Gastrocnemius medialis (tissue), 4 donors: ENCODE measurements around the gene ELL2.

ENCODE experiments used
- POLR2A ChIP-seq, 2 donors: fragments of 450-650 bp; IDR thresholded peaks; one replicate each; pipeline ENCODE4 v1.6.1; 2017; ENCODE audit warnings: antibody characterized with exemption in 2 of 2, mild to moderate bottlenecking in 2 of 2, moderate library complexity in 2 of 2
- TF ChIP-seq, protein P1 (sequence below), 5 experiments: fragments of 450-650 bp in 3 of 5; fragments of 200-600 bp in 2 of 5; sonication (generic) in 2 of 5; IDR thresholded peaks in 4 of 5; conservative IDR thresholded peaks in 1 of 5; 1 replicate in 4 of 5; 2 replicates in 1 of 5; pipeline ENCODE4 v1.5.1; 2016 to 2019; ENCODE audit warnings: antibody characterized with exemption in 5 of 5, mild to moderate bottlenecking in 3 of 5, moderate library complexity in 3 of 5

DNA sequence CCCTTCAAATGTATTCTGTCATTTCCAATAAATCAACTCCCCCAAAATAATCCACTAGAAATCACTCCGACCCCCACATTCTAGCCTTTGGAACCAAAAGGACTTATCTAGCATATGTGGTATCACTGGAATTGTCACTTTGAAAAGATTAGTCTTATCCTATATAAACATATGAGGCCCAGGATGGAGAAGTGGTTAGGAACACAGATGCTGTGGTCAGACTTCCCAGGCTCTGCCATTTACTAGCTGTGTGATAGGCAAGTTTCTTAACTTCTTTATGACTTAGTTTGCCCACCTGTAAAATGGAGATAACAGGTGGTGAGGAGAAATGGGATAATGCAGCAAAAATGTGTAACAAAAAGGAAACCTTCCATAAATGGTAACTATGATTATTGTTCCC, 77.1 kb downstream of the ELL2 start:
- TF ChIP-seq, protein P1, sequence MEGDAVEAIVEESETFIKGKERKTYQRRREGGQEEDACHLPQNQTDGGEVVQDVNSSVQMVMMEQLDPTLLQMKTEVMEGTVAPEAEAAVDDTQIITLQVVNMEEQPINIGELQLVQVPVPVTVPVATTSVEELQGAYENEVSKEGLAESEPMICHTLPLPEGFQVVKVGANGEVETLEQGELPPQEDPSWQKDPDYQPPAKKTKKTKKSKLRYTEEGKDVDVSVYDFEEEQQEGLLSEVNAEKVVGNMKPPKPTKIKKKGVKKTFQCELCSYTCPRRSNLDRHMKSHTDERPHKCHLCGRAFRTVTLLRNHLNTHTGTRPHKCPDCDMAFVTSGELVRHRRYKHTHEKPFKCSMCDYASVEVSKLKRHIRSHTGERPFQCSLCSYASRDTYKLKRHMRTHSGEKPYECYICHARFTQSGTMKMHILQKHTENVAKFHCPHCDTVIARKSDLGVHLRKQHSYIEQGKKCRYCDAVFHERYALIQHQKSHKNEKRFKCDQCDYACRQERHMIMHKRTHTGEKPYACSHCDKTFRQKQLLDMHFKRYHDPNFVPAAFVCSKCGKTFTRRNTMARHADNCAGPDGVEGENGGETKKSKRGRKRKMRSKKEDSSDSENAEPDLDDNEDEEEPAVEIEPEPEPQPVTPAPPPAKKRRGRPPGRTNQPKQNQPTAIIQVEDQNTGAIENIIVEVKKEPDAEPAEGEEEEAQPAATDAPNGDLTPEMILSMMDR (IDR thresholded peaks at IDR 0.05 in 4 of 5, conservative IDR thresholded peaks at IDR 0.05 in 1 of 5): no peak
- TF ChIP-seq POLR2A (IDR thresholded peaks at IDR 0.05): no peak
